RKO (cell line): ENCODE data around the gene SRI.
A peak's percentile ranks its signal among the peaks of the same experiment; 100 is the strongest.
"Not testable (repeated sequence)": the region's sequence is repeated elsewhere in the genome, so short reads cannot be mapped to it uniquely, and the experiment has no call there.

Experiments used
- DNase-seq: peaks from one replicate; pipeline ENCODE4 v3.0.0-alpha.2; 2016; ENCODE audit warnings: low spot score

The SRI gene

DNA sequence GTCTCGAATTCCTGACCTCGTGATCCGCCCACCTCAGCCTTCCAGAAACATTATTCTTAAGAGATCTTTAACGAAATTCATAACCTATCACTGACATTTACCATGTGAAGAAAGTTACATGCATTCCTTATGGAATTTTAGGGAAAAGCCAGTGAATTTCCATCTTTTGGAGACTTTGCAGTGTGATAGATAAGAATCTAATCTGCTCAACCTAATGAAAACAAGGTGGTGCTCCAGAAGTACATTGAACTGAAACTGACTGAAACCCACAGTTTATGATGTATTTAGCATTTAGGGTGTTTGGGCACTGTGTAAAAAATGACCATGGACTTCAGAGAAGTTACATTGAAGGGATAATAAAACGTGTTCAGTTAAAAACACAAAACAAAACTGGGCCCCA, 43.6 kb downstream of the SRI start:
- no peak for DNase-seq

DNA sequence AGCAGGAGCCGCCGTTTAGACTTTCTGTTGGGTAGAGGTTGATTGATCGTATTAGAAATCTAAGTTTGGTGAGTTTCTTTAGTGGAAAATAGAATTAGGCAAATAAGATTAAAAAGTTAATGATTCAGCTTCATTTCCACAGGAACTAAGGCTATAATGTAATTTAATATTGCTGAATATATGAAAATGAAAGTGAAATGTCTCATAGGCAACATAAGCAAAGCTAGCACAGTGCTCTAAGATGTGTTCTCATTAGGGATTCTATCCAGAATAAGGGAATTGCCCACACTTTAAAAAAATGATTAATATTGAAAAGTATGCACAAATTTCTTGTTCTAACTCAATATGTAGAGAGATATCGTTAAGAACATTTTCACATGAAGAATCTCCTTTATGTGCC, 47.0 kb downstream of the SRI start:
- no peak for DNase-seq

DNA sequence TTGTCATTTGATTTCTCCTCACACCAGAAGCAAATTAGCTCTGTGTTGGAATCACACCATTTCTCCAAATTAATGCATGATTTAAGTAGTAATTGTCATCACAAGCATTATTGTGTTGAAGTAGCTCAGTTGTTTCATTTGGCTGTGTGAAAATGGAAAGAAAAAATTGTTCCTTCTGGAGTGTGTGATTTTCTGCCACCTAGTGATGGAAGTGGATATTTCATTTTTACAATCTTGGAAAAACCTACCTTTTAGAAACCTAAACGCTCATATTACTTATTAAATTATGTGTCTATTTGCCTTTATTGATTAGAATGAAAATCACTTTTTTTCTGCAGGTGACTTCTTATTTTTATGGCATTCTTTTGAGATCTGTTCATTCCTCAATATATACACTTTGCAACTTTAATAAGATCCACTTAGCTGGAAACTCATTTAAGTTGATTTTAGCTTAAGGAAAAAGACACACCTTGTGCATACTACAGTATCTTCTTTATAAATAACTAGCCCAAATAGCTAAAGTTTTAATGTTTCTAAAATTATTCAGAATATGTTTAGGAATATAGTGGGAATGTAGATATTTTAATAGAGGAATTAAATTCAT, 50.0 kb downstream of the SRI start:
- peak; percentile 31 for DNase-seq

DNA sequence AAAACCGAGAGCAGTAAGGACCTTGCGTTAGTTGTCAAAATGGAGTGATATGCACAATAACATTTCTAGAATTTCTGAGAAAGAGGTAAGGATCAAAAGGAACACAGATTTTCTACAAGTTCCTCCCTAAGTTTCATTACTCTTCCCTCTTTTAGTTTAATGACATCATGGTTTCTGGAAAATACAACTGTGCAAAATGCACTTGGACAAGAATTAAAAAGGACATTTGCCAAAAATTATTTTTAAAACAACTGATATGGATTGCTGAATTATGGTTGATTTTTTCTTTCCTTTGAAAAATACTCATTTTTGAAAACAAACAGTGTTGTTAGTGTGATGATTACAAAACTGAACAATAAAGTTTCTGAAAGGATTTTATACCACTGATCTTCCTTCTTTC, 52.1 kb downstream of the SRI start:
- DNase-seq, result no peak

DNA sequence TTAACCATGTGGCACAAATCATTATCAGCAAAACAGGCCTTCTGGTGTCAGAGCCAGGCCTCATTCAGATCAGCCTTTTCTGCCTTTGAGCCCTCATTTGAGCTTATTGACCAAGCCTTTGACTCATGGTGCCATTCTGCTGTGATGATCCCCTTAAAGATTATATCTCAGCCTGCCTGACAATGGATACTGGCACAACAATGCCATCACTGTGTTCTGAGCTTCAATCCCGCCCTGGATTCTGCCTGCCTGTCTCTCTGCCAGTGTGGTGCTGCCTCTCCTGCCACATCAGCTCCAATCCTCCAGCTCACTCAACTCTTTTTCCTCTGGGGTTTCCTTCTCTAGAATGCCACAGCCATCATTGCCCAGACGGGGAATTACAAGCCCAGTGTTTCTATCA, 52.6 kb downstream of the SRI start:
- DNase-seq, result no peak

DNA sequence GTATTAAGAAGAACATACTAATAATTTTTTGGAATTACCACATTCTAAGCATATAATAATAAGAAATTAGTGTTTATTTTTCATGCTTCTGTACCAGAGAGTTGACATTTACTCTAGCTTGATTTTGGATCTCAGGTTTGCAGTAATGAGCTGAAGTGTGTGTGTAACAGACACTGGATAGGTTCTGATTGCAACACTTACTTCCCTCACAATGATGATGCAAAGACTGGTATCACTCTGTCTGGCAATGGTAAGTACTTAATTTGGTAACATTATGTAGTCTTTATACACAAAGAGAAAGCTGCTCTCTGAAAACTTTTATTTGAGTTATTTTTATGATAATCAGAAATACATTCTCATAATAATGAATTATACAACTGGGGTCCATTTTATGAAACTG, 54.1 kb downstream of the SRI start:
- DNase-seq, result no peak

DNA sequence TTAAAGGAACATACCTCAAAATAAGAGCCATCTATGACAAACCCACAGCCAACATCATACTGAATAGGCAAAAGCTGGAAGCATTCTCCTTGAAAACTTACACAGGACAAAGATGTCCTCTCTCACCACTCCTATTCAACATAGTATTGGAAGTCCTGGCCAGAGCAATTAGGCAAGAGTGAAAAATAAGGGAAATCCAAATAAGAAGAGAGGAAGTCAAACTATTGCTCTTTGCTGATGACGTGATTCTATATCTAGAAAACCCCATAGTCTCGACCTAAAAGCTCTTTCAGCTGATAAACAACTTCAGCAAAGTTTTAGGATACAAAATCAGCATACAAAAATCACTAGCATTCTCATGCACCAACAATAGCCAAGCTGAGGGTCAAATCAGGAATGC, 60.1 kb downstream of the SRI start:
- not testable (repeated sequence) for DNase-seq

DNA sequence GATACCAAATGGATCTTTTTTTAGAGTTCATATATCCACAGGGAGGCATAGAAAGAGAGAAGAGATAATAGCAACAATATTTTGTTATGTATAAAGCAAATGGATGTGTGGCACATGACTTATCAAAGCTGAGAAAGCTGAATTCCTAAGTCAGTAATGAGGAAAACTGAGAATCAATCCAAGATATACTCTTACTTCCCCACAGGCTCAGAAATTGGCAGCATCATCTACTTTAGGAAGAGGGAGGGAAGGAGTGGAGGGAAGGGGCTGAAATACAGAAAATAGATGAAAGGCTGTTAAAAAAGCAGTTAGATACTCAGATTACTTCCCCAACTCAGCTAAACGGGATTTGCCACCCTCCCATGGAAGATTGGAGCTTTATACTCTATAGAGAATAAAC, 63.5 kb downstream of the SRI start:
- no peak for DNase-seq

DNA sequence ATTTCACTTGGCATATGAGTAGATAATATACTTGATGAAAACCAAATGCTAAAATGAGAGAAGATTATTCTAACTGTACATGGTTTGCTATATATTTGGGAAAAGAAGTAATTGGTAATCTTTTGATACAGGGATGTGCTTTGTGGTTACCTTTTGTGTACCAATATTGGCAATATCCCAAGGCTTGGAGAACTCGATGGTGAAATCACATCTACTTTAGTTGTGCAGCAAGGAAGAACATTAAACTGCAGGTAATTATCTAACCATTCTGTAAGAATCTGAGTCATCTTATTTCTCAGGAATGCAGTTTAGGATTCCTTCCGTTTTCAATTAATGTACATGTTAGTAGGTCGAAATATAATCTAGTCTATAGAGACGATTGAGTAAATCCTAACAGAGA, 64.1 kb downstream of the SRI start:
- DNase-seq, result no peak
